ENCODE results near the gene SLC39A11. TPM values are rescaled to one million over a fixed set of nuclear protein-coding genes. Genes with fewer than 3 reads are reported as not detected.
"Not testable (repeated sequence)": the region's sequence is repeated elsewhere in the genome, so short reads cannot be mapped to it uniquely, and the experiment has no call there.

The SLC39A11 gene
- polyA plus RNA-seq, 12 donors: 7.7 to 12.9 (median 9.9) TPM; not detected in 1

GRCh38 chr17:72660274-72661115 lies 432.0 kb downstream of the SLC39A11 start:
- no peak for DNase-seq

- no peak for DNase-seq
Measured at GRCh38 chr17:72659811-72660210, 432.7 kb downstream of the SLC39A11 start.

- DNase-seq: no peak
Measured at GRCh38 chr17:72658675-72659074, 433.8 kb downstream of the SLC39A11 start.

GRCh38 chr17:72657467-72658317 lies 434.8 kb downstream of the SLC39A11 start:
- no peak for DNase-seq

- DNase-seq: no peak
Measured at GRCh38 chr17:72656130-72656763, 436.2 kb downstream of the SLC39A11 start.

GRCh38 chr17:72654706-72655105 lies 437.8 kb downstream of the SLC39A11 start:
- no peak for DNase-seq

- no peak for DNase-seq
Measured at GRCh38 chr17:72651988-72652387, 440.5 kb downstream of the SLC39A11 start.

GRCh38 chr17:72648702-72649101 lies 443.8 kb downstream of the SLC39A11 start:
- no peak for DNase-seq

GRCh38 chr17:72646176-72646575 lies 446.3 kb downstream of the SLC39A11 start:
- no peak for DNase-seq

GRCh38 chr17:72644492-72644891 lies 448.0 kb downstream of the SLC39A11 start:
- no peak for DNase-seq

GRCh38 chr17:72643575-72644216 lies 448.8 kb downstream of the SLC39A11 start:
- no peak for DNase-seq

- DNase-seq: no peak
Measured at GRCh38 chr17:72642720-72643119, 449.8 kb downstream of the SLC39A11 start.

GRCh38 chr17:72640415-72641165 lies 451.9 kb downstream of the SLC39A11 start:
- no peak for DNase-seq

- DNase-seq: no peak
Measured at GRCh38 chr17:72639711-72640110, 452.8 kb downstream of the SLC39A11 start.

GRCh38 chr17:72638932-72639331 lies 453.6 kb downstream of the SLC39A11 start:
- not testable (repeated sequence) for DNase-seq

GRCh38 chr17:72635034-72635635 lies 457.4 kb downstream of the SLC39A11 start:
- no peak for DNase-seq

- no peak for DNase-seq
Measured at GRCh38 chr17:72634621-72635020, 457.9 kb downstream of the SLC39A11 start.

- peak; percentile 40 for DNase-seq
Measured at GRCh38 chr17:72631949-72632684, 460.4 kb downstream of the SLC39A11 start.

- no peak for DNase-seq
Measured at GRCh38 chr17:72631568-72631948, 460.9 kb downstream of the SLC39A11 start.

GRCh38 chr17:72624652-72625051 lies 467.8 kb downstream of the SLC39A11 start:
- no peak for DNase-seq

Data from muscle of arm (tissue), 12 donors.